Measurements from ENCODE around the gene CAP1.

The CAP1 gene

GRCh38 chr1:40096977-40097782 lies 56.7 kb downstream of the CAP1 start, which contains the start of gene PPT1:
TSS of gene PPT1 (minus strand) at chr1:40097252. CDS start at chr1:40097238, 14 bp downstream.
- Histone ChIP-seq H3K36me3 (ENCODE audit: control insufficient read depth, insufficient read depth, low read length) (no peaks in the 10 kb centered on the region; the same call in 1 of the 2 replicates), H3K27me3 (replicated peaks; ENCODE audit: control insufficient read depth, insufficient read depth, low read length) (no peaks in the 10 kb centered on the region), H3K4me3 (replicated peaks; ENCODE audit: low read depth, low read length) (peak within 1 kb of the TSS; percentile 91)
- TF ChIP-seq, protein P1, sequence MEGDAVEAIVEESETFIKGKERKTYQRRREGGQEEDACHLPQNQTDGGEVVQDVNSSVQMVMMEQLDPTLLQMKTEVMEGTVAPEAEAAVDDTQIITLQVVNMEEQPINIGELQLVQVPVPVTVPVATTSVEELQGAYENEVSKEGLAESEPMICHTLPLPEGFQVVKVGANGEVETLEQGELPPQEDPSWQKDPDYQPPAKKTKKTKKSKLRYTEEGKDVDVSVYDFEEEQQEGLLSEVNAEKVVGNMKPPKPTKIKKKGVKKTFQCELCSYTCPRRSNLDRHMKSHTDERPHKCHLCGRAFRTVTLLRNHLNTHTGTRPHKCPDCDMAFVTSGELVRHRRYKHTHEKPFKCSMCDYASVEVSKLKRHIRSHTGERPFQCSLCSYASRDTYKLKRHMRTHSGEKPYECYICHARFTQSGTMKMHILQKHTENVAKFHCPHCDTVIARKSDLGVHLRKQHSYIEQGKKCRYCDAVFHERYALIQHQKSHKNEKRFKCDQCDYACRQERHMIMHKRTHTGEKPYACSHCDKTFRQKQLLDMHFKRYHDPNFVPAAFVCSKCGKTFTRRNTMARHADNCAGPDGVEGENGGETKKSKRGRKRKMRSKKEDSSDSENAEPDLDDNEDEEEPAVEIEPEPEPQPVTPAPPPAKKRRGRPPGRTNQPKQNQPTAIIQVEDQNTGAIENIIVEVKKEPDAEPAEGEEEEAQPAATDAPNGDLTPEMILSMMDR (IDR thresholded peaks at IDR 0.05; ENCODE audit: insufficient read depth, low read length, poor library complexity, severe bottlenecking), result no peak
- peak; percentile 87 for DNase-seq (ENCODE audit: extremely low read depth, insufficient read length)

DNA sequence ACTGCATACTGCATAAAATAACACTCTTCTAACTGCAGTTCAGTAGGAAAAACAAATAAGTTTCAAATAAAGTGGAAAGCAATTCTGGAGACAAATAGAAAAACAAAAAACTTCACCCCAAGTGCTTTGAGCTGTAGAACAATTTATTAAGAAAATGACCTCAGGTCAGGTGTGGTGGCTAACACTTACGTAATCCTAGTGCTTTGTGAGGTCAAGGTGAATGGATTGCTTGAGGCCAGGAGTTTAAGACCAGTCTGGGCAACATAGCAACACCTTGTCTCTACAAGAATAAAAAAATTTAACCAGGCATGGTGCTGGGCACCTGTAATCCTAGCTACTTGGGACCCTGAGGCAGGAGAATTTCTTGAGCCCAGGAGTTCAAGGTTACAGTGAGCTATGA lies 61.5 kb downstream of the CAP1 start:
- Histone ChIP-seq H3K36me3 (ENCODE audit: control insufficient read depth, insufficient read depth, low read length) (no peaks in the 10 kb centered on the region), H3K4me3 (replicated peaks; ENCODE audit: low read depth, low read length) (no peak overlapping the region), H3K27me3 (replicated peaks; ENCODE audit: control insufficient read depth, insufficient read depth, low read length) (no peaks in the 10 kb centered on the region)
- TF ChIP-seq, protein P1 (IDR thresholded peaks at IDR 0.05; ENCODE audit: insufficient read depth, low read length, poor library complexity, severe bottlenecking), result no peak
- no peak for DNase-seq (ENCODE audit: extremely low read depth, insufficient read length)

GRCh38 chr1:40102896-40103295 lies 62.4 kb downstream of the CAP1 start:
- no peak for DNase-seq (ENCODE audit: extremely low read depth, insufficient read length)
- Histone ChIP-seq H3K36me3 (ENCODE audit: control insufficient read depth, insufficient read depth, low read length) (no peaks in the 10 kb centered on the region), H3K27me3 (replicated peaks; ENCODE audit: control insufficient read depth, insufficient read depth, low read length) (no peaks in the 10 kb centered on the region), H3K4me3 (replicated peaks; ENCODE audit: low read depth, low read length) (no peak overlapping the region)
- TF ChIP-seq, protein P1 (IDR thresholded peaks at IDR 0.05; ENCODE audit: insufficient read depth, low read length, poor library complexity, severe bottlenecking), result no peak

- no peak for DNase-seq (ENCODE audit: extremely low read depth, insufficient read length)
- TF ChIP-seq, protein P1 (IDR thresholded peaks at IDR 0.05; ENCODE audit: insufficient read depth, low read length, poor library complexity, severe bottlenecking), result no peak
- H3K27me3 ChIP-seq (replicated peaks; ENCODE audit: control insufficient read depth, insufficient read depth, low read length), result no peaks in the 10 kb centered on the region
- H3K36me3 ChIP-seq (ENCODE audit: control insufficient read depth, insufficient read depth, low read length), result no peaks in the 10 kb centered on the region
- no peak overlapping the region for H3K4me3 ChIP-seq (replicated peaks; ENCODE audit: low read depth, low read length)
Measured at GRCh38 chr1:40105028-40105427, 64.5 kb downstream of the CAP1 start.

DNA sequence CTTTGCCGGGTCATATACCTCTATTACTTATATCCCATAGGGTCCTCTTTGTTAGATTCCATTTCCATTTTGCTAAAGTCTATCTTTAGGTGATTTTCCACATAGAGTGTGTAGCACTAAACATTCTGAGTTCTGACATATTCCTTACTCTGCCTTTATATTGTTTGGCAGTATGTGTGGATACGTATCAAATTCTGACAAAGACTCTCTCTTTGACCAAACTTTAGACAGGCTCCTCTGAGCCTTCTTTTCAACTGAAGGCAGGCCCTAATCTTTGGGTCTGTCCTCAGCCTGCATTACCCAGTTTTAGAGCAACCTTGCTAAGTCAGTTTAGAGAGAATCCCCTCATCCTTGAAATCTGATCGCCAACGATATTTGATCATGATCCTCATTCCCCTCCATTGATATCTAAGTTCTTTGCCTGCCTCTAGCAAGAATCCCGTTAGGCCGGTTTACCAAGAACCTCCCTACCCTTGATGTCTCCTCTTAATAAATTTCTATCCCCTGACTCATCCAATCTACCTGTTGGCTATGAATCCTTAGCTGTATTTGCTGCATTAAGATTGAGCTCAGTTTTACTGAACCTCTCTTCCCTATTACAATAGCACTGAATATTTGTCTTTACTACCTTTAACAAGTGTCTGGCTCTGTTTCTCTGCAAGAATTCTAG lies 66.9 kb downstream of the CAP1 start:
- TF ChIP-seq, protein P1 (IDR thresholded peaks at IDR 0.05; ENCODE audit: insufficient read depth, low read length, poor library complexity, severe bottlenecking), result no peak
- Histone ChIP-seq H3K27me3 (replicated peaks; ENCODE audit: control insufficient read depth, insufficient read depth, low read length) (no peaks in the 10 kb centered on the region), H3K36me3 (ENCODE audit: control insufficient read depth, insufficient read depth, low read length) (no peaks in the 10 kb centered on the region), H3K4me3 (replicated peaks; ENCODE audit: low read depth, low read length) (no peak overlapping the region)
- no peak for DNase-seq (ENCODE audit: extremely low read depth, insufficient read length)

Measured in GM06990 (cell line).